Ascending aorta (tissue), 2 donors: Measurements from ENCODE around the gene HPCAL4. TPM values are rescaled to one million over a fixed set of nuclear protein-coding genes. Genes with fewer than 3 reads are reported as not detected.

Source experiments
- DNase-seq, 2 donors: peaks; one replicate each; pipeline ENCODE4 v3.0.0-alpha.2; 2019; ENCODE audit warnings: low spot score in 2 of 2
- H3K27ac ChIP-seq, 2 donors: fragments of 200-600 bp; sonication (generic); one replicate each; pipeline ENCODE4 v1.5.1; 2016 to 2017; ENCODE audit warnings: mild to moderate bottlenecking in 1 of 2
- H3K27me3 ChIP-seq: fragments of 200-600 bp; sonication (generic); one replicate; pipeline ENCODE4 v1.5.1; 2017
- H3K36me3 ChIP-seq, 2 donors: fragments of 200-600 bp; sonication (generic); one replicate each; pipeline ENCODE4 v1.5.1; 2016
- H3K4me1 ChIP-seq, 2 donors: fragments of 200-600 bp; sonication (generic); one replicate each; pipeline ENCODE4 v1.5.1; 2016 to 2017; ENCODE audit warnings: mild to moderate bottlenecking in 1 of 2
- H3K4me3 ChIP-seq, 2 donors: fragments of 200-600 bp; sonication (generic); one replicate each; pipeline ENCODE4 v1.5.1; 2016 to 2017; ENCODE audit warnings: mild to moderate bottlenecking in 1 of 2
- H3K9me3 ChIP-seq, 2 donors: fragments of 200-600 bp; sonication (generic); one replicate each; pipeline ENCODE4 v1.5.1; 2016
- CTCF ChIP-seq, 3 experiments: fragments of 200-600 bp in 2 of 3; fragments of 450-650 bp in 1 of 3; sonication (generic) in 2 of 3; IDR thresholded peaks; one replicate each; pipeline ENCODE4 v1.5.1; 2016 to 2019; ENCODE audit warnings: antibody characterized with exemption in 3 of 3, mild to moderate bottlenecking in 1 of 3, moderate library complexity in 1 of 3
- intact Hi-C: fragments of 100-400 bp; cut with DNase I; formaldehyde crosslinking; loops from one replicate; pipeline ENCODE4 v1.15.1; 2023
- total RNA-seq: library from RNA; depleted of rRNA; stranded (reverse); fragments of >200 nt; gene quantifications from one replicate; pipeline ENCODE4 v1.1.0, GENCODE V29; 2016

Gene HPCAL4
- total RNA-seq, 1 donor from 2014 or later = not detected

DNA sequence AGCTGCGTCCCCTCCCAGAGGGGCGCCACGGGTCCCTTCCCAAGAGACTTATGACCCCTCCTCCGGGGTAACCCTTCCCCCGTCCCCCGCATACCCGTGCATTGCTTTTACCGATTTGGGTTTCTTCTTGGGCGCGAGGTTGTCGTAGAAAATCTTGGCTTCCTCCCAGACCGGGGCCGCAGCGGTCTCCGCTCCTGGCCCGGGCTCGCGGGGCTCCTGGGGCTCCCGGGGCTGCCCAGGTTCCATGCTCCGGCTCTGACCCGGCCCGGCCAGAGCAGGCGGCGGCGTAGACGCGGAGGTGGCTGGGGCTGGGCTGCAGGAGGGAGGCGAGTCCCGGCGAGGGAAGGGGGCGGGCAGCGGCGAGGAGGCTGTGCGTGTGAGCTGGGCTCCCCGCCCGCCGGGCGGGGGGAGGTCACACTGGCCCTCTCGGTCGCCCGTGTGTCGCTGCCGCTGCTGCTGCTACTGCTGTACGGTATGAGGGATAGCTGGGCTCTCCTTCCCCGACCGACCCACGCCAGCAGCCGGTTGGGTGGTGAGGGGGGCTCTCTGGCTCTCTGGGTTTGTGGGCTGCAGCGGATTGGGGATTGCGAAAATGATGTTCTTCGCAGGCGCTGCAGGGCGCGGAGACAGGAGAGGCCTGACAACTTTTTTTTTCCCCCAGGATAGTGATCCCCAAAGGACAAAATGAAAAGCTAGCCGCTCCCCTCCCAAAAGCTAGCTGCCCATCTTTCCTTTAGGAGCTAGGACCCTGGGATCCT lies 19.3 kb downstream of the HPCAL4 start, which contains the start of gene NT5C1A:
Gene NT5C1A, minus strand, starts transcription at position 315 of the 758 bp plus-strand sequence. Its CDS starts 69 bp downstream, at position 246.
- TF ChIP-seq CTCF (IDR thresholded peaks at IDR 0.05) = no peak
- Histone ChIP-seq H3K27ac (no peak within 1 kb of the TSS), H3K27me3 (no peaks in the 10 kb centered on the region)

DNA sequence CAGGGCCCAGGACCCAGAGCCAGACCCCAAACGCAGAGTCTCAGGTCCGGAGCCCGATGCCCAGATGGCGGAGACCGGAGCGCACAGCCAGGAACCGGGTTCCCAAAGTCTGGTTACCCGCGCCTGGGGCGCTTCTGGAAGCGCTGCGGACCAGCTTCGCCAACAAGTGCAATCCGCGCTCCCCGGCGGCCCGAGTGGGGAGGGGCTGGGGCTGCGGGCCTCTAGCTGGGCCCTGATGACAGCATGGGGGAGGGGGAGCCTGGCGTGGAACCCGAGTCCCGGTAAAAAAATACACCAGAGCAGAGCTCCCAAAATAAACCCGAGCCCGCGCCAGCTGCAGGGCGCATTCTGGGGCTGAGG lies 19.8 kb downstream of the HPCAL4 start:
- Histone ChIP-seq H3K4me1 (peaks cover 0 to 16% of the 10 kb centered on the region in 2 donors), H3K27me3 (no peaks in the 10 kb centered on the region), H3K4me3 (peak overlapping the region; percentile 66 to 67), H3K36me3 (no peaks in the 10 kb centered on the region), H3K9me3 (no peaks in the 10 kb centered on the region), H3K27ac (no peak overlapping the region)
- DNase-seq = no peak
- intact Hi-C loops = no loop called here
- no peak for TF ChIP-seq CTCF (IDR thresholded peaks at IDR 0.05)

More for the DNA sequence above, 19.3 kb downstream of the HPCAL4 start, which contains the start of gene NT5C1A:
- no peaks in the 10 kb centered on the region for H3K36me3 ChIP-seq
- peaks cover 0 to 16% of the 10 kb centered on the region in 2 donors for H3K4me1 ChIP-seq
- no peak for DNase-seq
- no peaks in the 10 kb centered on the region for H3K9me3 ChIP-seq
- intact Hi-C loops = no loop called here
- H3K4me3 ChIP-seq = peak within 1 kb of the TSS; percentile 66 to 67

DNA sequence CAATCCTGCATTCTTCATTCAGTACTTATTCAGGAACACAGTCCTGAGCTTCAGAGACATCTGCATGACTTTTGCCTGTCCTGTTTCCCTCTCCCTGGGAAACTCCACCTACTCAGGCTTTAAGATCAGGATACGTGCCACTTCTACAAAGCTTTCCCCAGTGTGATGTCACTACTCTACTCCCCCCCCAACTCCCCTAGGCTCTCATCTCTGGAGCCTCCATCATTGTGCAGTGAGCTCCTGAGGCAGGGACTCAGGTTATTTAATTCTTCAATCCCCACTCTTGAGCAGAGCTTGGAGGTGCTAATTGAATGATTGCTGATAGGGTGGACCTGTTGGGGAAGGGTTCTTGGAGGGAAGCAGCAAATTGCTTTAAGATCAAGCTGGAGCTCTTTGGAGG lies 20.5 kb downstream of the HPCAL4 start:
- no peak for TF ChIP-seq CTCF (IDR thresholded peaks at IDR 0.05)

DNA sequence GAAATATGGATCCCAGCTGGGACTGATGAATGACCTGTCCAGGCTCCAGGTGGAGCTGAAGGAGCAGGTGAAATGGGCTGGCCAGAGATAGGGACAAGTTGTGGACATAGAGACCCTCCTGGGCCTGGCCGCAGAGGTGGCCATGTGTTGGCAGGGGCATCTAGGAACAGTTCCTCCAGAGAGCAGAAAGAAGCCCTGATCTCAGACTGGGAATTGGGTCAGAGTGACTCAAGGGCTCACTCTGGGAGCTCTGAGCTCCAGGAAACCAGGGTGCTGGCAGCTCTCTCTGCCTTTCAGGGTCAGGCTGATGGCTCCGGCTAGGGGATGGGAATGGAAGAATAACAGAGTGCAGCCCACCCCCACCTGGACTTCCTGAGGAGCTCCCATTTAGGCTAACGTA lies 22.3 kb downstream of the HPCAL4 start:
- intact Hi-C loops = no loop called here
- H3K4me1 ChIP-seq = peaks cover 0 to 16% of the 10 kb centered on the region in 2 donors
- no peaks in the 10 kb centered on the region for H3K9me3 ChIP-seq
- DNase-seq = no peak
- H3K27me3 ChIP-seq = no peaks in the 10 kb centered on the region
- H3K27ac ChIP-seq = no peak overlapping the region
- H3K36me3 ChIP-seq = no peaks in the 10 kb centered on the region
- no peak for TF ChIP-seq CTCF (IDR thresholded peaks at IDR 0.05)
- H3K4me3 ChIP-seq = no peak overlapping the region

More for the DNA sequence above, 20.5 kb downstream of the HPCAL4 start:
- Histone ChIP-seq H3K4me1 (peaks cover 0 to 16% of the 10 kb centered on the region in 2 donors), H3K36me3 (no peaks in the 10 kb centered on the region), H3K9me3 (no peaks in the 10 kb centered on the region), H3K27ac (no peak overlapping the region), H3K27me3 (no peaks in the 10 kb centered on the region), H3K4me3 (peak overlapping the region in 1 of 2 donors; percentile 67)
- no peak for DNase-seq
- intact Hi-C loops = no loop called here

GRCh38 chr1:39668111-39668510 lies 23.1 kb downstream of the HPCAL4 start:
- Histone ChIP-seq H3K9me3 (no peaks in the 10 kb centered on the region), H3K4me1 (peaks cover 0 to 16% of the 10 kb centered on the region in 2 donors), H3K4me3 (no peak overlapping the region), H3K36me3 (no peaks in the 10 kb centered on the region), H3K27ac (no peak overlapping the region), H3K27me3 (no peaks in the 10 kb centered on the region)
- DNase-seq = no peak
- TF ChIP-seq CTCF (IDR thresholded peaks at IDR 0.05) = no peak
- intact Hi-C loops = no loop called here
